Measurements from ENCODE around the gene SULT1C3.
"Not testable (repeated sequence)": the region's sequence is repeated elsewhere in the genome, so short reads cannot be mapped to it uniquely, and the experiment has no call there.

Gene SULT1C3

DNA sequence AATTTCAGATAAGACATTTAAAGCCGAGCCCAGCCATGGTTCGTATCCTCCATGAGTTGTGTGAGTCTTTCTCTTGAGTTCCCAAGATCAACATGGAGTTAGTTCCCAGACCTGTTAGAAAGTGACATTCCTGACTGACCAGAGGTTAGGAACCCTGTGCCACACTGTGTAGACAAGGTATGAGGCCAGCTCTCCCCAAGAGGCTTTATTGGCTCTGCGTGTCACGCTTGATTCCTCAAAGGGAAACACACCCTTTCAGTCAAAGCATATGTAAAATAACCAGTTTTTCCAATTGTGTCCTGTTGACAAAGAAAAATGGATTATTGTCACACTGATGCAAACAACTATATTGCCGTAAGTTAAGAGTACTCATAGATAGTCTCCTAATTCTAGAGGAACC, 1.2 kb downstream of the SULT1C3 start:
- H3K4me3 ChIP-seq (ENCODE audit: low read depth, low read length): no peak overlapping the region
- DNase-seq (ENCODE audit: low read depth): no peak

DNA sequence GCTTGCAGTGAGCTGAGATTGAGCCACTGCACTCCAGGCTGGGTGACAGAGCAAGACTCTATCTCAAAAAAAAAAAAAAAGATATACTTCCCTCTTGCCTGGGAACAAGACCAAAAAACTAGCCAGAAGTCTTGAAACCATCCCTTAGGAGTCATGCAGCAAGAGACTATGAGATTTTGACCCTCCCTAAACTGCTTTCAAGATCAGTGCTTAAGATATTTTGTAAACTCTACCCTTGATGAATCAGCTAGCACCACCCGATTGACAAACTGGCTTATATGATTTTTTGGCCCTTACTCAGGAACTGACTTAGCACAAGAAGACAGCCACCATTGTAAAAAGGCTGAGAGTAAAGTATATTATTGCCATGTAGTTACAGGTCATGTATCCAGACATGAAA, 3.8 kb downstream of the SULT1C3 start:
- no peak overlapping the region for H3K4me3 ChIP-seq (ENCODE audit: low read depth, low read length)
- peak; percentile 72 for DNase-seq (ENCODE audit: low read depth)

DNA sequence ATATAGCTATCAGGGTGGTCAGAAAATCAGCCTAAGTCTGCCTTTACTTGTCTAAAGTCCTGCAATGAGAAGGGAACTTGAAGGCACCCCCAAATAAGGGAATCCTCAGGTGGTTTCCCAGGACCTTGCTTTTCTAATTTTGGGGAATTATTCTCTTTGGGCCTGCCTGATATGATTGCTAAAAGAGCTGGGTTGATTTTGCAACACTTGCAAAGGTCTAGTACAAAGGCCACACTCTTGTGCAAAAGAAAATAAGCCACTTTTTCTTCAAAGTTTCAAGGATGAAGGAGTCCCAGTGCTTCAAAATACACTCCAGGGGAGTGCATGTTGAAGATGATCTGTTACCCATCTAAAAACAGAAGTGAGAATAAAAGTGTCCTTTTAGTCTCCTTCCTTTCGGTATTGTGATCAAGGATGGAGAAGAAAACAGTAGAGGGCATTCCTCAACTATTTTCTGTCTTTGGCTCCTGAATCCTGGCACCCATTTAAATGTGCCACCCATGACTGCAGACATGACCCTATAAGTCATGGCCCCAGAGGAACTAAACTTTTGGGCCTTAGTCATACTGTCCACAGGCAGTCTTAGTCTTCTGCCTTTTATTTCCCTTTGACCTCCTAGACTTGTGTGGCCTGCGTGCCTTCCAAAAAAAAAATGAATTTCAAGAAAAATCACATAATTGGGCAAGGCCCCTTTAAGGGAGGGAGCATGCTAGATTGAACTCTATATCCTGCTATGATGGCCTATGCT, 5.1 kb downstream of the SULT1C3 start:
- H3K4me3 ChIP-seq (ENCODE audit: low read depth, low read length): no peak overlapping the region
- no peak for DNase-seq (ENCODE audit: low read depth)

DNA sequence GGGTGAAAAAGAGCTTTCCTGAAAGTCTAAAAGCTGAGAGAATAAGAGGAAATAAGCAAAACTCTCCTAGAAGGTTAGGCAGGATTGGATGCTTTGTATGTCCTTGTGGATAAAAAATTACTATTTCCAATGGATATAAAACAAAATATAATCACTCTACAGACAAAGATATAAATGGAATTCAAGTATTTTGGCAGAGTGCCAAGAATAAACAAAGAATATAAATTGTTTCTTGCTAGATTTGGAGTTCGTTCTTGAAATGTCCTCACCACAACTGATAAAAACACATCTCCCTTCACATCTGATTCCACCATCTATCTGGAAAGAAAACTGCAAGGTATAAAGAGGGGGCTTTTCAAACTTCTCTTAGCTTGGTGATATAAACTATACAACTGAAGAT, 13.3 kb downstream of the SULT1C3 start:
- H3K4me3 ChIP-seq (ENCODE audit: low read depth, low read length): no peak overlapping the region
- DNase-seq (ENCODE audit: low read depth): no peak

DNA sequence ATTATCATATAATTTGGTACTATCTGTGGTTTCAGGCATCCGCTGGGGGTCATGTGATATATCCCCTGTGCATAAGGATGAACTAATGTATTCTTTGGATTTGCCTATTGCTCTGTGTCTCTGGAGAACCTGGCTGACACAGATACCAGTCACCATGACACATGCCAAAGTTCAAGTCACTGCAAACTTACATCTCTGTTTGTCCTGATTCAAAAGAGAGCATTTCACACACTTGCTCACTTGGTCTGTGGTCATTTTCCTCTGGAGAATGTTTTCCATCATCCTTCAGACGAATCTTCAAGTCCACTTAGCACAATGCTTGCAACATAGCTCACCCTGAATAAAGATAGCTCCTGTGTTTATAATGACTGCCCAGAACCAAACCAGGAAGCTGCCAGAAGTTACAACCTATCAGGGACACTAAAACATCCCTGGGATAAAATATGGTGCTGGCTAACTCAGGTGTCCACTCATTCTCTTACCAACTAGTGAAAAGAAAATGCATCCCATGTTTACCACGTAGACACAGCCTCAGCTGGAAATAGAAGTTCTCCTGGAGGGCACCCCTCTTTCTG, 18.1 kb downstream of the SULT1C3 start:
- DNase-seq (ENCODE audit: low read depth): peak; percentile 55
- no peak overlapping the region for H3K4me3 ChIP-seq (ENCODE audit: low read depth, low read length)

DNA sequence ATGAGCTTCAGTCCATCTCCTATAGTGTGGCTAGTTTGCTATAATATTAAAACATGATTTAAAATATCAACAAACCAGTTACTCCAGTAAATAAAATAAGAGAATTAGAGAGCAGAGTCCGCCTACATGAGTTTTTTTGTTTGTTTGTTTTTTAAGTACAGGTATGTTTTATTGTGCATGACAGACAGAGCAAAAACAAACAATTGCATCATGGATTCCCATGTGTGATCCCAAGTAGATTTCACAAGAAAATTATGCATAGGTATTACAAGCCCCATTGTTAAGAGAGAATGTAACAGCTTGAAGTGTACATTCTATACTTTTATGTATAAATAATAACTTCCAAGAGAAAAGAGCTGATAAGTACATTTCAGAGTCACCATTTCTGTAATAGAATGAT, 21.0 kb downstream of the SULT1C3 start:
- no peak for DNase-seq (ENCODE audit: low read depth)
- H3K4me3 ChIP-seq (ENCODE audit: low read depth, low read length): no peak overlapping the region

DNA sequence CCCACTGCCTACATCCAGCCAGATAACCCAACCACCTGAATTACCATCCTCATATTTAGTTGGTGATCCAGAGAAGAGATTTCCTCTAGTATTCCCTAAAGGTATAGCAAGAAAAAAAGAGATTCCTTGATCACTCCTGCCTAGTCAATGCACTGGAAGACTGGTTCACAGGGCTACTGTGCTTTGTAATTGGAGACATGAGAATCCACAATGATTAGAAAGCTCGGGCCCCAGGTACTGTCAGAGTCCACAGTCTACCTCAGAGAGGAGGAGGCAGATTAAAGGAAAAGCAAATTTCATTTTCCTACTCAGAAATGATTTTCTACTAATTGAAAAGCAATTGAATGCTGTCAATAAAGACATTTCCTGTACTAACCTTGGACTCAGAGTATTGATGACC, 22.3 kb downstream of the SULT1C3 start:
- DNase-seq (ENCODE audit: low read depth): no peak
- no peak overlapping the region for H3K4me3 ChIP-seq (ENCODE audit: low read depth, low read length)

DNA sequence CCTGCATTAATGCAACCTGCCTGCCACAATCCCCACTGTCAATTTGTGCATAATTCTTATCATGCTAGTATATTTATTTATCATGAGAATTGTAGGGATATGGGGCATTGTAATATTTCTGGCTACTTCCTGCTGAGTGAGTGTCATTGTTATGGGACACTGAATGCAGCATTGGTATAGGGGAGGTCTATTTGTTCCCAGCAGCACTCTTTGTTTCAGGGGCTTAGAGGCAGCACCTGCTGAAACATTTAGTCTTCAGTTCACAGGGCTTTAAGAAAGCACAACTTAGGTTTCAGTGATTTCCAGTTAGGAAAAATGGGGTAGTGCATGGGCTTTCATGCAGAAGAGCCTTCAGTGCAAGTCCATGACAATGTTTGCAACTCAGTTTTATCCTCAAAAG, 23.6 kb downstream of the SULT1C3 start:
- no peak overlapping the region for H3K4me3 ChIP-seq (ENCODE audit: low read depth, low read length)
- DNase-seq (ENCODE audit: low read depth): no peak

DNA sequence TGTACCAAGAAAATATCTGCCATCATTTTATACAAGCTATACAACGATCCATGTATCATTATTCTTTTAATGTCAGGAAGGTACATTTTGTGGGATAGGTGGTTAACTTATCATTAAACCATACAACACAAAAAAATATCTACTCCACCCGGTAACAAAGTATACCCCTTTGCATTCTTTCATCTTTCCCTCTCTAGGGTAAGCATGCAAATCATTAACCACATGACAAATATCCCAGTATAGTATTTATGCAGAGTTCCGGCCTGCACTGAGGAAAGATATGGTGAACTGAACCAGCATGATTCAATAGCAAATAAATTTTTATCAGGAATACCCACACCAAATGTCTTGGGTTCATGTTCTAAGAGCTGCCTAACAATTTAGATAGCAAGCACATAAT, 26.4 kb downstream of the SULT1C3 start:
- H3K4me3 ChIP-seq (ENCODE audit: low read depth, low read length): no peak overlapping the region
- no peak for DNase-seq (ENCODE audit: low read depth)

DNA sequence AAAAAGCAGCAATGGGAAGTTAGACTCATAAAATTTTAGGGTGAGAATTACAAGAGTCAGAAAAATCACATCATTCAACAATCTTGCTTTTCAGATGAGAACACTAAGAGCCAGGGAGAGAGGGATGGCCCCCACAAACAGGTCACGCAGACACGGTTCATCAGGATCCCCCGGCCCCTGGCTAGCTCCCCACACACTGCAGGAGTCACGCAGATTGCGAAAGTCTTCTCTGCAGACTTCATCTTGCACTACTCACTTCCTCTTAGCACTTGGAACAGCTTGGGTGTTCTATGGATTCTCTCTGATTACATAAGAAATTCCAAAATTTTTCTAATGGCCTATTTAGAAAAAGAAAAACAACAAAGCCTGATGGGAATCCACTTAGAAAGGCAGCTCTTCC, 27.3 kb downstream of the SULT1C3 start:
- DNase-seq (ENCODE audit: low read depth): peak; percentile 89
- H3K4me3 ChIP-seq (ENCODE audit: low read depth, low read length): no peak overlapping the region

DNA sequence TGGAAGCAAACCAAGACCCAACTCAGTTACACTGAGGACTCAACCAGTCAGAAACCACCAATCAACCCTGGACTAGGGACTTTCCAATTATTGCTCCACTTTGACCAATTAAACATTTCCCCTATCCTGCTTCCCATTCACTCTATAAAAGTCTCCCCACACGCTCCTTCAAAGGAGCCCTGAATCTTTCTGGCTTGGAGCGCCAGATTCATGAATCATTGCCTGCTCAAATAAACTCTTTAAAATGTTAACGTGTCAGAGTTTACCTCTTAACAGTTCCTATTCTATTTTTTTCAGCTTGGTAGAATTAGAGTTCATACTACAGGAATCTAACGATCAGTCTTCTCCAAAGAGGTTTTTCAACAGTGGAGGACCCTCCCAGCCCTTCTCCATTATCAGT, 28.2 kb downstream of the SULT1C3 start:
- peak; percentile 75 for DNase-seq (ENCODE audit: low read depth)
- no peak overlapping the region for H3K4me3 ChIP-seq (ENCODE audit: low read depth, low read length)

DNA sequence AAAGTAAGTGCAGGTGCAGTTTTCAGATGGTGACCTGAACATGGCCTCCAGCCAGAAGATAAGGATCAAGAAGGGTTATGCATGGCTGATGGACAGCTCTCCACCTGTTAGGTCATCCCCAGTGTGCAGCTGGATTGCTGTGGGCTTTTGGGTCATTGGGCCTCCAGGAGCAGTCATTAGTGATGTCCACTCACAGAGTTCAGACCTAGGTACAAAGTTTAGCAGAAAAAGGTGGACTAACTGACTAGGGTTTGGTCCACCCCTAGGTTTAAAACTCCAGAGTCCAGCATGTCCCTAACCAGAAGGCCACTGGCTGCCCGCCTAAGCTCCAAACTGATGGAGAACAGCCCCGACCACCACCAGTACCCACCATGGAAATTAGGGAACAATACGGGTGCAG, 30.6 kb downstream of the SULT1C3 start:
- DNase-seq (ENCODE audit: low read depth): no peak
- H3K4me3 ChIP-seq (ENCODE audit: low read depth, low read length): no peak overlapping the region

DNA sequence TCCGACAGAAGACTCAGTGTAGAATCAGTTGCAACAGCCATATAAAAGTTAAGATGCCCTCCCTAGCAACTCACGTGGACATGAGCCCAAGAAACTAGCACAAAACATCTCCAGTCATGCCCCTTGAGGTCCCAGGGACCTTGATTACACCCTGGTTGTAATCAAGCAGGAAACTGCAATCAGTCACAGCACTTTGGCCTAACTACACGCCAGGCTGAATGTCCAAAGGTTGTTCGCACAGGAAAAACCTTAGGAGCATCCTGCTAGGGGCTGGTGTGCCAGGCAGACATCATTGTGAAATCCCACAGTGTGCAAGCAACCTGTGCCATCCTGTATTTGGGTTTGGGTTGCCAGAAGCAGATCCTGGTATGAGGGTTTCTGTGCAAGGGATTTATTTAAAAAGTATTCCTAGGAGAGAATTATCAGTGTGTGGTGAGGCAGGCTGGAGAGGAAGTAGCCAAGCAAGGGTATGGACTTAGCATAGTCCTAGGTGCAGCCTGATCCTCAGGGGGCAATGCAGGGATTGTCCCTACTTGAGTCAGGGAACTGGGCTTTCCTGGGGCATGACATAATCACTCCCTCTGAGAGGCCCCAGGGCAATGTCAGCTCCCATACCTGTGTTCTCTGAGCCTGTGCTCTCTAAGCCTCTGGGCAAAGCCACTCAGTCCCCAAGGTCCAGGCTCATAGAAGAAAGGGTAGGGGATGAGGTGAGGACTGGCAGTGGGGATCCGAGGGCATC, 31.2 kb downstream of the SULT1C3 start:
- no peak overlapping the region for H3K4me3 ChIP-seq (ENCODE audit: low read depth, low read length)
- no peak for DNase-seq (ENCODE audit: low read depth)

DNA sequence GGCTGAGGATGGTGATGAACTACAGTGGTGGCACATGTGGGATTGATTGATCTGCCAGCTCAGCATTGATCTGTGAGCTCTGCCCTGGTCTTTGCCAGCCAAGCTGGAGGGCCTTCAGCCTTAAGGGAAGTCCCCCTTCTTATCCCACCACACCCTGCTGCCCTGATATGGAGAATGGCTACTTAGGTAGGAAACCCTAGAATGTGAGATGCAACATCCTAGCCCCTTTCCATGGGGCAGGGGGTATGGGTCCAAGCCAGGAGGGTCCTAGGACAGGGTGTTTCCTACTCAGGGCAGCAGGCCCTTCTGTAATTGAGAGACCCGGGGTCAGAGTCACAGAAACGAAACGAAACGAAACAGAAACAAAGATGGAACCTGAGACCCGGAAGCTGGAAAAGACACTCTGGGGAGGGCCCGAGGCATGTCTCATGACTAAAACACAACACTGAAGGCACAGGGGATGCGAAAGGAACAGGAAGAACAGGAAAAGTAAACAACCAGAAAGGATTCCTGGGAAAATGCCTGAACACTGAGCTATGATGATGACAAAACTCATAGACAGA, 32.0 kb downstream of the SULT1C3 start:
- peak; percentile 81 for DNase-seq (ENCODE audit: low read depth)
- peak overlapping the region; percentile 12 for H3K4me3 ChIP-seq (ENCODE audit: low read depth, low read length)

DNA sequence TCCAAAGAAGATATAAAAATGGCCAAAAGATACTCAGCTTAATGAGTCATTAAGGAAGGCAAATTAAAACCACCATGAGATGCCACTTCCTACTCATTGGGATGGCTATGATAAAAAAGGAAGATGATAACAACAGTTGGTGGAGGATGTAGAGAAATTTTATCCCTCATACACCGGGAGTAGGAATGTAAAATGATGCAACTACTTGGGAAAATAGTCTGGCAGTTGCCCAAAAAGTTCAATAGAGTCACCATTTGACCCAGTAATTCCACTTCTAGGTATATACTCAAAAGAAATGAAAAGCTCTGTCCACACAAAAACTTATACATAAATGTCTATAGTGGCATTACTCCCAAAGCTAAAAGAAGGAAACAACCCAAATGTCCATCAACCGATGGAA, 38.9 kb downstream of the SULT1C3 start:
- H3K4me3 ChIP-seq (ENCODE audit: low read depth, low read length): no peak overlapping the region
- DNase-seq (ENCODE audit: low read depth): no peak

DNA sequence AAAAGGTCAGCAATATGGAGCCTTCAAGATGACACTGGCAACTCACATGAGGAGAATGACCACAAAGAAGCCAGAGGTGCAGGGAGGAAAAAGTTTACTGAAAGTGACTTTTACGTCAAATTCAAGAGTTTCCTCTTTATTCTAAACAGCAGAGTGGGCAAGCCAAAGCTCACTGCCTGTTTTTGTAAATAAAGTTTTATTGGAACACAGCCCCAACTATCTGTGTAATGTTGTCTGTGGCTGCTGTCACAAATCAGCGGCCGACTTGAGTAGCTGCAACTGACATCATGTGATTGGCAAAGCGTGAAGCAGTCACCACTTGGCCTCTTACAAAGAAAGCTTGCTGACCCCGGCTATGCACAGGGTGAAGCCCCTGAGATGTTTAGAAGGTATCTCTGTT, 39.7 kb downstream of the SULT1C3 start:
- no peak overlapping the region for H3K4me3 ChIP-seq (ENCODE audit: low read depth, low read length)
- no peak for DNase-seq (ENCODE audit: low read depth)

DNA sequence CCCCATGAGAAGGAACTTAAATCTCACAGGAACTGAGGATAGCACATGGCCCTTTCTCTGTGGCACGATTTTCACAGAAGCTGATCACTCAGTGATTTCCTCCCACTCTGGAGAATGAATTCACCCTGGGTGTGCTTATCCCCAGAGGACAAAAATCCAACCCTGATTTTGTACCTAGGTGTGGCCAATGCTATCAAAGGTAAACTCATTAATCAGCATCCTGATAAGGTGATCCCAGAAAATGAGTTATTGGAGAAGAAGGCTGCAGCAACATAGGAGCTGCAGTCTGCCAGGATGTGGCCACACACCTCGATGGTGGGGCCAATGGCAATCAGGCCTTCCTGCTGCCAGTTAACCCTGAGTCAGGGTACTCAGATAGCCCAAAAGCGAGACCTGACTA, 40.7 kb downstream of the SULT1C3 start:
- no peak for DNase-seq (ENCODE audit: low read depth)
- no peak overlapping the region for H3K4me3 ChIP-seq (ENCODE audit: low read depth, low read length)

DNA sequence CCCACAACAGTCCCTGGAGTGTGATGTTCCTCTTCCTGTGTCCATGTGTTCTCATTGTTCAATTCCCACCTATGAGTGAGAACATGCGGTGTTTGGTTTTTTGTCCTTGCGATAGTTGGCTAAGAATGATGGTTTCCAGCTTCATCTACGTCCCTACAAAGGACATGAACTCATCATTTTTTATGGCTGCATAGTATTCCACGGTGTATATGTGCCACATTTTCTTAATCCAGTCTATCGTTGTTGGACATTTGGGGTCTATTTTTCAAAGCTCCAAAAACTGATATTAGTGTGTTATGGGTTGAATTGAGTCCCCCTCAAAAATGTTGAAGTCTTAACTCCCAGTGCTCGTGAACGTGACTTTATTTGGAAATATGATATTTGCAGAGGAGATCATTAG, 44.8 kb downstream of the SULT1C3 start:
- H3K4me3 ChIP-seq (ENCODE audit: low read depth, low read length); DNase-seq (ENCODE audit: low read depth): not testable (repeated sequence)

DNA sequence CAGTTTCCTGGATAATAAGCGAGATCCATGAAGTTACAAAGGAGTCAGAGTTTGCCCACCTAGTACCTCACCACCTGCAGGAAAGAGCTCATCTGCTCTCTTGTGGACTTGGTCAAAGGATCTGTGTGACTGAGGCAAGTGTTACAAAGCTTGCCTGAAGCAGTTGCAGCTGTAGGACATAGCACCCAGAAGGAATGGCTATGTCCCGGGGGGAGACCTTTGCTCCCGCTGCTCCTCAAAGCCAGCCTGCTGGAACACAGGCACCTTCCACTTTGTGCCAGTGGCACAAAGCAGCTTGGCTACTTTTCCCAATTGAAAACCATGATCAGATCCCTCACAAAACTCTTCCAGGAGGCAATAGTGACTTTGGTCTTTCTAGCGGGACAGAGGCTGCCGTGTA, 45.8 kb downstream of the SULT1C3 start:
- no peak for DNase-seq (ENCODE audit: low read depth)
- H3K4me3 ChIP-seq (ENCODE audit: low read depth, low read length): no peak overlapping the region

DNA sequence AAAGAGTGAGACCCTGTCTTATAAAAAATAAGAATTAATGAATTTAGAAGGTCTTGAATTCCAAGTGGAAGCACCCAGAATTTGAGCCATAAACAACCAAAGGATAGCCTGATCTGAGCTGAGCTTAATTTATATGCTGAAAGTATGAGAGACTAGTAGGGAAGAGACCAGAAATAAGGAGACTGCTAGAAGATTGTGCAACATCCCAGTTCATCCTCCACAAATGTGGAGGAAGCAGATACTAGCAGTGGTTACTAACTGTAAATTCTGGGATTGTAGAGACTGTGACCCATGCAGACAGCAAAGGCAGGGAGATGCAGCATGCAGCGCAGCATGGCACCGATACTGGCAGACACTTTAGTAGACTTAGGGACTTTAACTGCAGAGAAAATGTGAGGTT, 47.4 kb downstream of the SULT1C3 start:
- H3K4me3 ChIP-seq (ENCODE audit: low read depth, low read length): no peak overlapping the region
- no peak for DNase-seq (ENCODE audit: low read depth)
